ENCODE measurements around the gene PIK3CB.
"Not testable (repeated sequence)": the region's sequence is repeated elsewhere in the genome, so short reads cannot be mapped to it uniquely, and the experiment has no call there.

The PIK3CB gene

GRCh38 chr3:138834596-138835396 lies at the start of gene PIK3CB:
Gene PIK3CB, minus strand, starts transcription at chr3:138834928. Its CDS starts 75,585 bp downstream, at chr3:138759343.
- DNase-seq: peak; percentile 63 to 78

DNA sequence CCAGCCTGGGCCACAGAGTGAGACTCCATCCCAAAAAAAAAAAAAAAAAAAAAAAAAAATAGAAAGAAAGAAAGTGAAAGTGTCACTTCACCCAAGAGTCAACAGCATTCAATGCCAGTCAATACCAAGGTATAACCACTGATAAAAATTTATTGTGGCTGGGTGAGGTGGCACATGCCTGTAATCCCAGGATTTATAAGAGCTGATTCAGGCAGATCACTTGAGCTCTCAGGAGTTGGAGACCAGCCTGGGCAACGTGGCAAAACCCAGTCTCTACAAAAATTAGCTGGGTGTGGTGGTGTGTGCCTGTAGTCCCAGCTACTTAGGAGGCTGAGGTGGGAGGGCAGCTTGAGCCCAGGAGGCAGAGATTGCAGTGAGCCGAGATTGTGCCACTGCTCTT lies 46.5 kb upstream of the PIK3CB start:
- no peak for DNase-seq

DNA sequence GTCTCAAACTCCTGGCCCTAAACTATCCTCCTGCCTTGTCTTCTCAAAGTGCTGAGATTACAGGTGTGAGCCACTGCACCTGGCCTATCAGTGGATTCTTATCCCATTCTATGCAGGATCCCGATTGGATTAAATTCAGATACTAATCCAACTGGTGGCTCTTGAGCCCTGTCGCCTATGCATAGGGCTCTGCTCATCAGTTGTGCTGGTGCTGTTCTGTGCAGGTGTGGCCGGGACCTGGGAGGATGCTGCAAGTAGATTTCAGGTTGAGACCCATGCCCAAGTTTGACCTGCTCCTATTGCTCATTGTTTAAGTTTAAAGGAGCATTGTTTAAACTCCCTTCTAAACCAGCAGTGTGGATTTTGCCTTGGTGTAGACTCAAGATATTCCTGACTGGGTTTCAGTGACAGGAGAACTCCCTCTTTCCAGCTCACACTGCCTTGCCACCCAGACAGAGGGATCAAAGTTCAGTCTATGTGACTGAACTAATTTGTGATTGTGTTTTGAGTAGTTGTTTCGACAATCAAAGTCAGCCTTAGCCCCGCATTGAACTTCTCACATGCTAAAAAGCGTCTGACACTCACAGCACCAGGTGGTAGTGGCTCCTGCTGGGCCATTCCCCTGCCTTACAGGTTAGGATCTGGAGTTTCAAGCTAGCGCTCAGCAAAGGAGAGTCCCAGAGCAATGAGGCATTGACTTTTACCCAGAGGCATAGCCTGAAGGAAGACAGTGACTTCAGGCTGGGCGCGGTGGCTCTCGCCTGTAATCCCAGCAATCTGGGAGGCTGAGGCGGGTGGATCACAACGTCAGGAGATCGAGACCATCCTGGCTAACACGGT lies 45.0 kb upstream of the PIK3CB start:
- no peak for DNase-seq

DNA sequence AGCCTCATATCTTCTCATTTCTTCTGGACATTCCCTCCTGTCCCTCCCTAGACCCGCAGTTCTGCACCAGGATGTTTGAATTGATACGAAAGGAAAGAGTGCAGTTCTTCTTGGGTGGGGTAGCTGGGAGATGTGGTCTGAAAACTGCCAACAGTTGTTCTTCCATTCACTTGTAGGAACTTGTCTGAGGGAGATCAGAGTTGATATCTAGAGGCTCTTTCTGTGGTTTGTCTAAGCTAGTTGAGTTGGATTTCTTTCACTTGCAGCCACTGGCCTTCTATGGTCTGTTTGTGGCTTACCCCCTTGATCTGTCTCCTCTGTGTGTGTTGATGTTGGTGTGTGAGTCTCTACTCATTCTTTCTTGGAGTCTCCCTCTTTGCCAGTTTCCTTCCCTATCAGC lies 42.5 kb upstream of the PIK3CB start:
- DNase-seq: no peak

- DNase-seq: no peak
Measured at GRCh38 chr3:138875754-138876664, 41.3 kb upstream of the PIK3CB start.

GRCh38 chr3:138875096-138875753 lies 40.5 kb upstream of the PIK3CB start:
- no peak for DNase-seq

DNA sequence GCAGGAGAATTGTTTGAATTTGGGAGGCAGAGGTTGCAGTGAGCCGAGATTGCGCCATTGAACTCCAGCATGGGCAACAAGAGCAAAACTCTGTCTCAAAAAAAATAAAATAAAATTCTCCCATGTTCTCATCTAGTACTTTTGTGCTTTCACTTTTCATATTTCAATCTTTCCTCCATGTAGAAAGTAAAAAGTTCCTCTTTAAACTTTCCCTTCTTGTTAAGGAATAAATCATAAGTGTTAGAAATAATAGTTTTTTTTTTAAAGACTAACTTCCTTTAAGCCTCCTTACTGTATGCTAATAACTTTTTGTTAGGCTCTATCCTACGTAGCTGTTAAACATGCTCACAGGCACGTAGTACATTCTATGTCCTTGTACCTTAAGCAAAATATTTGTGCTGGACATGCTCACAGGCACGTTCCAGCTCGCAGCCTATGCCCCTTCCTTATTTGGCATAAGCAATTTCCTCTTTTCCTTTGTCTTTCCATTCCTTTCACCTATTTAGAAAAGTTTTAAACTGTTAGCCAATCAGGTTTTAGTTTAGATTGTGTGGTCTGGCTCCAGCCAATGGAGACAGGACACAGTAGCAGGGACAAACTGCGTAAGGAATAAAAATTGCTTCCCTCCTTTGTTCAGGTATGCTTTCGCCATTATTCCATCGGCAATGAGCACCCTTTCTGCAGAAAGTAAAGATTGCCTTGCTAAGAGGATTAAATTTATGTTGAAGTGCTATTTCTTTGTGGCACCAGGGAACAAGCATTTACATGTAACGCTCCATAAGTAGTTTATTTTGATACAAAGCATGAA lies 38.9 kb upstream of the PIK3CB start:
- DNase-seq: no peak

- DNase-seq: no peak
Measured at GRCh38 chr3:138872632-138873031, 37.9 kb upstream of the PIK3CB start.

GRCh38 chr3:138867996-138868395 lies 33.3 kb upstream of the PIK3CB start:
- peak in 1 of 2 experiments; percentile 17 for DNase-seq

GRCh38 chr3:138863776-138864113 lies 29.0 kb upstream of the PIK3CB start:
- DNase-seq: no peak

DNA sequence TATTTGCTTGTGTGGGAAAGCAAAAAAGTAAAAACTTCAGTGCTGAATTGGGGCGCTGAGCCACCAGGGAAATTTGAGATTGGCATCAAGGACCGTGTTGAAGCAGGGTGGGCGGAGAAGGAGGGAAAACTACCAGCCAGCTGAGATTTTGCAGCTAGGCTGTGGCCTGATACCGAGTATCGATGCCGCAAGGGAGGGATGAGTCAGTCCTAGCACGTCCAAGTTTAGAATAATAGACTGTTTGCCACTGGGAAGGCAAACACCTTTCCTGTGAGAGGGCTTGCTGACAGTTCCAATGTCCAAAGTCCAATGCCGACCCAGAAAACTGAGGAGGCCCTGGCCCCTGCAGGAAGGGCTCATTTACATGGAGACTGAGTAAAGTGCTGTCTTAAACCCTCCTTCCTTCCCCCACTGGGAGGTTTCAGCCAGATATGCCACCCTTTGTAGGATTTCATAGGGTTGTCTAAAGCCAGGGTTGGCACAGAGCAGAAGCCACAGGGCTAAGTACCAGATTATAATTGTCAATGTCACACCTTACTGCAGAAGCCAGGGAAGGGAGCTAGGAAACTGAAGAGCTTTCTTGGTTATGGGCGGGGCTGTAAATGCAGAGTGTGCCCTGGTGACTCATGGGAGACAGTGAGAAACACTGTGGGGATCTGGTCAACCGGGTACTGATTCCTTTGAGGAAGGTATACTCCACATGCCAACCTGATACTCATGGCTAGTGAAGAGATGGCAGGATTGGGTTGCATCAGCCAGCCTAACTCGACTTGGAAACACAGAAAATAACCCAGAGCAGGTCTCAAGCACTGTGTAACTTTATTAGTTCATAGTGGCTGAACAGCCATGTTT lies 28.4 kb upstream of the PIK3CB start:
- DNase-seq: peak in 1 of 2 experiments; percentile 21

- no peak for DNase-seq
Measured at GRCh38 chr3:138862531-138862923, 27.8 kb upstream of the PIK3CB start.

DNA sequence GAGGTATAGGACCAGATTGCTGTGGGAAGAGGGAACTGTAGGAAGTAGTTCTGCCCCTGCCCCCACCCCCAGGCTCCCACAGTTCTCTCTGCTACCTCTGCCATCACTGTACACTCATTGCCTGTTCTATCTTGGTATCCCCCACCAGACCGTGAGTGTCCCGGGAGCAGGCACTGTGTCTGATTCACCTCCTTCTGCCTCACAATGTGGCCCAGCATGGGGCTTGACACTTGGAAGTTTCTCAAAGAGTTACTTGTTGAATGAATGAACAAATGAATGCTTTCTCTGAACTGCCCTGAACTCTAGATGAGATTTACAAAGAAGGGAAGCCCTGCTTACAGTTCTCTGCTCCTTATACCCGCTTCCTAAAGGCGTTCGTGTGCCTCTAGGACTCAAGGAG lies 27.1 kb upstream of the PIK3CB start:
- DNase-seq: no peak

- DNase-seq: no peak
Measured at GRCh38 chr3:138856799-138857198, 22.1 kb upstream of the PIK3CB start.

DNA sequence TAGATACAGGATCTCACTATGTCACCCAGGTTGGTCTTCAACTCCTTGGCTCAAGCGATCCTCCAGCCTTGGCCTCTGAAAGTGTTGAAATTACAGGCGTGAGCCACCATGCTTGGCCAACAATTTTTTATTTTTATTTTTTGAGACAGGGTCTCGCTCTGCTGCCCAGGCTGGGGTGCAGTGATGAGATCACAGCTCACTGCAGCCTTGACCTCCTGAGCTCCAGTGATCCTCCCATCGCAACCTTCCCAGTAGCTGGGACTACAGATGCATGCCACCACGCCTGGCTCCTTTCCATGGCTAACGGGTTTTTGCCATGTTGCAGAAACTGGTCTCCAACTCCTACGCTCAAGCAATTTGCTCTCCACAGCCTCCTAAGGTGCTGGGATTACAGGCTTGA lies 20.2 kb upstream of the PIK3CB start:
- DNase-seq: no peak

- DNase-seq: no peak
Measured at GRCh38 chr3:138854204-138854603, 19.5 kb upstream of the PIK3CB start.

GRCh38 chr3:138850151-138850550 lies 15.4 kb upstream of the PIK3CB start:
- no peak for DNase-seq

GRCh38 chr3:138849222-138849940 lies 14.7 kb upstream of the PIK3CB start:
- DNase-seq: no peak

DNA sequence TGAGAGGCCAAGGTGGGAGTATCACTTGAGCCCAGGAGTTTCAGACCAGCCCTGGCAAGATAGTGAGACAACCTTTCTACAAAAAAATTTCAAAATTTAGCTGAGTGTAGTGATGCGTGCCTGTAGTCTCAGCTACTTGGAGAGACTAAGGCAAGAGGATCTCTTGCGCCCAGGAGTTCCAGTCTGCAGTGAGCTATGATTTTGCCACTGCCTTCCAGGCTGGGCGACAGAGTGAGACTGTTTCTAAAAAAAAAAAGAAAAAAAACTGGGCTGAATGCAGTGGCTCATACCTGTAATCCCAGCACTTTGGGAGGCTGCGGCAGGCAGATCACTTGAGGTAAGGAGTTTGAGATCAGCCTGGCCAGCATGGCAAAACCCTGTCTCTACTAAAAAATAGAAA lies 14.0 kb upstream of the PIK3CB start:
- DNase-seq: no peak

GRCh38 chr3:138846824-138847223 lies 12.1 kb upstream of the PIK3CB start:
- not testable (repeated sequence) for DNase-seq
